ENCODE measurements around the gene ATP6AP2. TPM values are rescaled to one million over a fixed set of nuclear protein-coding genes. Genes with fewer than 3 reads are reported as not detected.

The ATP6AP2 gene
- total and polyA plus RNA-seq, 9 of the 15 experiments (the other 6 are each of a cell fraction or from before 2014, with no cell fraction given): 23.3 to 131 (median 41.9) TPM

DNA sequence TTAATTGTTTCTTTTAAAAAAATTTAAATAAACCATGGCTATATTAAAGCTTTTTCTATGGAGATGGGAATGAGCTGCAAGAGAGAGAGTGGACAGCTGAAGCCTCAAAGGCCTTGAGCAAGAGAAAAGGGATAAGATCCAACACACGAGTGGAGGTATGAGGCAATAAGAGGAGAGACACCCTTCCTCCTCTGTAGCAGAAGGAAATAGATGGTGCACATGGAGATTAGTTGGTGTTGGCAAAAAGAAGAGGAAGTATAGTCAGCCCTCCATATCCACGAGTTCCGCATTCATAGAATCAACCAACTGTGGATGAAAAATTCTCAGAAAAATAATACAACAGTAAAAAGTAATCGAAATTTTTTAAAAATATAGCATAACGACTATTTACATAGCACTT lies 63.4 kb downstream of the ATP6AP2 start (continued):
- TF ChIP-seq, protein P1, sequence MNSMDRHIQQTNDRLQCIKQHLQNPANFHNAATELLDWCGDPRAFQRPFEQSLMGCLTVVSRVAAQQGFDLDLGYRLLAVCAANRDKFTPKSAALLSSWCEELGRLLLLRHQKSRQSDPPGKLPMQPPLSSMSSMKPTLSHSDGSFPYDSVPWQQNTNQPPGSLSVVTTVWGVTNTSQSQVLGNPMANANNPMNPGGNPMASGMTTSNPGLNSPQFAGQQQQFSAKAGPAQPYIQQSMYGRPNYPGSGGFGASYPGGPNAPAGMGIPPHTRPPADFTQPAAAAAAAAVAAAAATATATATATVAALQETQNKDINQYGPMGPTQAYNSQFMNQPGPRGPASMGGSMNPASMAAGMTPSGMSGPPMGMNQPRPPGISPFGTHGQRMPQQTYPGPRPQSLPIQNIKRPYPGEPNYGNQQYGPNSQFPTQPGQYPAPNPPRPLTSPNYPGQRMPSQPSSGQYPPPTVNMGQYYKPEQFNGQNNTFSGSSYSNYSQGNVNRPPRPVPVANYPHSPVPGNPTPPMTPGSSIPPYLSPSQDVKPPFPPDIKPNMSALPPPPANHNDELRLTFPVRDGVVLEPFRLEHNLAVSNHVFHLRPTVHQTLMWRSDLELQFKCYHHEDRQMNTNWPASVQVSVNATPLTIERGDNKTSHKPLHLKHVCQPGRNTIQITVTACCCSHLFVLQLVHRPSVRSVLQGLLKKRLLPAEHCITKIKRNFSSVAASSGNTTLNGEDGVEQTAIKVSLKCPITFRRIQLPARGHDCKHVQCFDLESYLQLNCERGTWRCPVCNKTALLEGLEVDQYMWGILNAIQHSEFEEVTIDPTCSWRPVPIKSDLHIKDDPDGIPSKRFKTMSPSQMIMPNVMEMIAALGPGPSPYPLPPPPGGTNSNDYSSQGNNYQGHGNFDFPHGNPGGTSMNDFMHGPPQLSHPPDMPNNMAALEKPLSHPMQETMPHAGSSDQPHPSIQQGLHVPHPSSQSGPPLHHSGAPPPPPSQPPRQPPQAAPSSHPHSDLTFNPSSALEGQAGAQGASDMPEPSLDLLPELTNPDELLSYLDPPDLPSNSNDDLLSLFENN (IDR thresholded peaks at IDR 0.05; ENCODE audit: low read depth in 2 of 2, low read length in 2 of 2): no peak
- TF ChIP-seq ELF1 (tag; IDR thresholded peaks at IDR 0.05): 0 out of 2 replicates have a peak, but pooled peaks have one; percentile 9

DNA sequence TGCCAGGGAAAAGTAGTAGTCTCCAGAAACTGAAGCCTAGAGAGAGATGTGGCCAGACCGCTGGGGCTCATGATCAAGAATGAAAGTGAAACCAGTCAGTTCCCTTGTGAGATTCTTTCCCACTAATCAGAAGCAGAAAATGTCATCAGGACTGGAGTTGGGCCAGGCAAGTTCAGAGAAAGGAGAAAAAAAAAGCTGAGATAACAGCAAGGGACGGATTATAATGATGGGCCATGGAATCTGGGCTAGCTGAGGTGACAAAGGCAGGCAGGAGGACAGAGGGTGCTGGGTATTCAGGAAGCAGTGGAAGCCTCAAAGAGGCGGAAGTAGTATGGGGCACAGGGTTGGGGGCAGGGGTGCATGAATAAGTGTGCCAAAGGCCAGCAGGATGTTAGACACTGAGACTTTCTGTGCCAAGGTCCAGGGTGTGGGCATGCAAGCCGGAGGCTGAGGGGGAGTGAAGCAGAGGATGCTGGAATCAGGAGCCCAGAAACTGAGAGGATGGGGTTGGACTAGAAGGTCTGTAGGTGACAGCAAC lies 64.1 kb downstream of the ATP6AP2 start:
- no peak overlapping the region for H2AFZ ChIP-seq (ENCODE audit: low read depth, low read length)
- POLR2A ChIA-PET: no interaction called here
- no TSS peak for BruUV-seq (replicated peaks)
- TF ChIP-seq, protein P2, sequence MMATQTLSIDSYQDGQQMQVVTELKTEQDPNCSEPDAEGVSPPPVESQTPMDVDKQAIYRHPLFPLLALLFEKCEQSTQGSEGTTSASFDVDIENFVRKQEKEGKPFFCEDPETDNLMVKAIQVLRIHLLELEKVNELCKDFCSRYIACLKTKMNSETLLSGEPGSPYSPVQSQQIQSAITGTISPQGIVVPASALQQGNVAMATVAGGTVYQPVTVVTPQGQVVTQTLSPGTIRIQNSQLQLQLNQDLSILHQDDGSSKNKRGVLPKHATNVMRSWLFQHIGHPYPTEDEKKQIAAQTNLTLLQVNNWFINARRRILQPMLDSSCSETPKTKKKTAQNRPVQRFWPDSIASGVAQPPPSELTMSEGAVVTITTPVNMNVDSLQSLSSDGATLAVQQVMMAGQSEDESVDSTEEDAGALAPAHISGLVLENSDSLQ (IDR thresholded peaks at IDR 0.05): peak; percentile 25; the same call in 1 of the 2 replicates
- TF ChIP-seq DACH1 (IDR thresholded peaks at IDR 0.05; ENCODE audit: partially characterized antibody): no peak
- peak; percentile 91 for TF ChIP-seq IRF2 (CRISPR knock-in tag; IDR thresholded peaks at IDR 0.05)
- 0 out of 2 replicates have a peak, but pooled peaks have one; percentile 45 for TF ChIP-seq FOXM1 (IDR thresholded peaks at IDR 0.05; ENCODE audit: low read depth)
- no peak for TF ChIP-seq FOXM1 (CRISPR knock-in tag; IDR thresholded peaks at IDR 0.05; ENCODE audit: low read depth)
- peak in 1 of 2 experiments; percentile 30; a peak in 1 of 4 replicates for TF ChIP-seq RCOR1 (IDR thresholded peaks at IDR 0.05; ENCODE audit: borderline replicate concordance in 1 of 2, low read depth in 2 of 2, low read length in 2 of 2)
- TF ChIP-seq JUND (IDR thresholded peaks at IDR 0.05; ENCODE audit: borderline replicate concordance, low read depth, low read length): no peak
- peak; percentile 24; the same call in 1 of the 3 replicates for TF ChIP-seq JUND (tag; IDR thresholded peaks at IDR 0.05; ENCODE audit: borderline replicate concordance, low read depth, low read length)
- TF ChIP-seq, protein P3, sequence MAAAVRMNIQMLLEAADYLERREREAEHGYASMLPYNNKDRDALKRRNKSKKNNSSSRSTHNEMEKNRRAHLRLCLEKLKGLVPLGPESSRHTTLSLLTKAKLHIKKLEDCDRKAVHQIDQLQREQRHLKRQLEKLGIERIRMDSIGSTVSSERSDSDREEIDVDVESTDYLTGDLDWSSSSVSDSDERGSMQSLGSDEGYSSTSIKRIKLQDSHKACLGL (CRISPR knock-in tag; IDR thresholded peaks at IDR 0.05; ENCODE audit: borderline replicate concordance, poor library complexity, severe bottlenecking): no peak
- peak; percentile 27; the same call in 1 of the 2 replicates for TF ChIP-seq NCOR1 (IDR thresholded peaks at IDR 0.05)
- no peak for TF ChIP-seq POLR3A (IDR thresholded peaks at IDR 0.05; ENCODE audit: borderline replicate concordance, extremely low read depth, insufficient read depth, insufficient read length)
- TF ChIP-seq KDM1A (IDR thresholded peaks at IDR 0.05): peak; percentile 24 to 41; a peak in 1 of 4 replicates
- TF ChIP-seq PRPF4 (IDR thresholded peaks at IDR 0.05; ENCODE audit: insufficient read depth, low read depth, low read length, poor library complexity, severe bottlenecking): no peak

More for the DNA sequence above, 64.1 kb downstream of the ATP6AP2 start:
- Histone ChIP-seq H3K4me2 (ENCODE audit: insufficient read depth, low read length) (peak overlapping the region; percentile 55), H3K9me1 (ENCODE audit: control insufficient read depth, insufficient read depth, low read length) (no peaks in the 10 kb centered on the region), H3K36me3 (ENCODE audit: control insufficient read depth, insufficient read depth, low read length) (peaks cover 4% of the 10 kb centered on the region; the same call in 2 of the 3 replicates), H3K27me3 (ENCODE audit: control insufficient read depth in 2 of 2, insufficient read depth in 2 of 2, low read length in 2 of 2) (no peaks in the 10 kb centered on the region), H3K79me2 (ENCODE audit: control insufficient read depth, insufficient read depth, low read length) (peaks cover 32% of the 10 kb centered on the region), H3K4me1 (replicated peaks in 1 of 2; ENCODE audit: control insufficient read depth in 2 of 2, insufficient read depth in 2 of 2, low read length in 2 of 2) (peaks cover 8 to 10% of the 10 kb centered on the region in 2 experiments; a peak in 4 of 5 replicates), H4K20me1 (replicated peaks; ENCODE audit: control insufficient read depth, insufficient read depth, low read length) (peaks cover 8% of the 10 kb centered on the region; the same call in 1 of the 2 replicates), H3K27ac (ENCODE audit: extremely low read depth, low read depth, low read length) (peak overlapping the region; percentile 44; the same call in 2 of the 3 replicates), H3K4me3 (peak overlapping the region; percentile 6), H3K9ac (ENCODE audit: insufficient read depth in 1 of 2, low read depth in 2 of 2, low read length in 2 of 2) (peak overlapping the region; percentile 47 to 75; a peak in 3 of 4 replicates), H3K9me3 (replicated peaks; ENCODE audit: control insufficient read depth, insufficient read depth, low read depth, low read length) (no peaks in the 10 kb centered on the region)
- CTCF ChIA-PET (ENCODE audit: low intra/inter-chr PET ratio): no interaction called here
- WGBS (ENCODE audit: insufficient coverage, low coverage, missing lambda C conversion rate): 15% methylated on average over 2 of the region's 4 CpGs
- ATAC-seq (peak; percentile 36), FAIRE-seq (peak; percentile 78), DNase-seq (ENCODE audit: extremely low read depth in 1 of 4, low spot score in 3 of 4) (peak in 2 of 4 experiments; percentile 50 to 62)
- in situ Hi-C loops (cut with MboI) (no loop called here), intact Hi-C loops (cut with micrococcal nuclease) (loop anchor here (1.0 to 10.0 kb wide), 2 partner anchors 60 to 608 kb away; partner anchors contain the start of gene ATP6AP2)
